GM21360 (cell line): ENCODE data around the gene CCDC197.
A peak's percentile ranks its signal among the peaks of the same experiment; 100 is the strongest.

ENCODE experiments used
- ATAC-seq: cut with Tn5 transposase; IDR thresholded peaks from one replicate; pipeline ENCODE4 v1.9.1; 2021; ENCODE audit warnings: mild to moderate bottlenecking, moderate library complexity; ENCODE audit not compliant: unreplicated experiment

The CCDC197 gene

GRCh38 chr14:93976477-93977057, 20.5 kb upstream of the CCDC197 start, which contains the start of gene ASB2:
Gene ASB2, minus strand, starts transcription at chr14:93976570. Its CDS starts 12,031 bp downstream, at chr14:93964539.
- ATAC-seq = peak; percentile 16

GRCh38 chr14:93977171-93977570, 19.9 kb upstream of the CCDC197 start:
- no peak for ATAC-seq

GRCh38 chr14:93977790-93978581, 19.1 kb upstream of the CCDC197 start:
- no peak for ATAC-seq

- no peak for ATAC-seq
Measured at GRCh38 chr14:93978735-93979134, 18.4 kb upstream of the CCDC197 start.

GRCh38 chr14:93980456-93981201, 16.5 kb upstream of the CCDC197 start:
- ATAC-seq = no peak

- no peak for ATAC-seq
Measured at GRCh38 chr14:93981316-93982229, 15.5 kb upstream of the CCDC197 start.

- ATAC-seq = no peak
Measured at GRCh38 chr14:93982230-93983007, 14.7 kb upstream of the CCDC197 start.

- ATAC-seq = no peak
Measured at GRCh38 chr14:93984070-93984469, 13.0 kb upstream of the CCDC197 start.

GRCh38 chr14:93984987-93985410, 12.1 kb upstream of the CCDC197 start:
- ATAC-seq = no peak

GRCh38 chr14:93986955-93987354, 10.1 kb upstream of the CCDC197 start:
- ATAC-seq = no peak

GRCh38 chr14:93987376-93987775, 9.7 kb upstream of the CCDC197 start:
- ATAC-seq = no peak

- no peak for ATAC-seq
Measured at GRCh38 chr14:93987815-93988476, 9.2 kb upstream of the CCDC197 start.

- no peak for ATAC-seq
Measured at GRCh38 chr14:93989939-93990338, 7.2 kb upstream of the CCDC197 start.

- no peak for ATAC-seq
Measured at GRCh38 chr14:93991212-93991611, 5.9 kb upstream of the CCDC197 start.

- no peak for ATAC-seq
Measured at GRCh38 chr14:93991649-93992048, 5.5 kb upstream of the CCDC197 start.

GRCh38 chr14:93993382-93993781, 3.7 kb upstream of the CCDC197 start:
- no peak for ATAC-seq

- ATAC-seq = no peak
Measured at GRCh38 chr14:93994919-93995682, 2.0 kb upstream of the CCDC197 start.

GRCh38 chr14:93996130-93996695, 888 bp upstream of the CCDC197 start:
- no peak for ATAC-seq
